SK-N-SH (cell line): Measurements from ENCODE around the gene ELOVL1. TPM values are rescaled to one million over a fixed set of nuclear protein-coding genes. Genes with fewer than 3 reads are reported as not detected.

Experiments
- CTCF ChIA-PET: fragments of 300-600, 350-600 bp; formaldehyde crosslinking; extraction: SDS; loops from one replicate; lab custom pipeline; 2021; lab: Yijun Ruan, JAX
- POLR2A ChIA-PET: fragments of 350-600 bp; sonication (Branson Sonifier 250); formaldehyde crosslinking; extraction: SDS; loops from one replicate; lab custom pipeline; 2020; ENCODE audit warnings: antibody characterized with exemption, inconsistent platforms; lab: Yijun Ruan, JAX
- DNase-seq: peaks from one replicate; pipeline ENCODE4 v3.0.0; 2012
- H2AFZ ChIP-seq: fragments of 200-600 bp; sonication (generic); 2 replicates; pipeline ENCODE4 v1.8.1; 2016; ENCODE audit warnings: antibody characterized with exemption, mild to moderate bottlenecking, low read depth
- H3F3A ChIP-seq: fragments of 200-600 bp; sonication (generic); replicated peaks from 2 replicates; pipeline ENCODE3; 2016; ENCODE audit warnings: antibody characterized with exemption, mild to moderate bottlenecking; ENCODE audit not compliant: insufficient read depth
- H3K27ac ChIP-seq, 2 experiments: fragments of 200-500 bp in 1 of 2; fragments of 200-600 bp in 1 of 2; sonication (Bioruptor generic) in 1 of 2; sonication (generic), shearing (Covaris generic) in 1 of 2; 2 replicates each; pipeline versions ENCODE4 v1.5.1 to v1.6.1; 2014 to 2016; ENCODE audit warnings: low read depth in 2 of 2, inconsistent platforms in 1 of 2, low read length in 1 of 2, mild to moderate bottlenecking in 1 of 2, mixed read lengths in 1 of 2
- H3K27me3 ChIP-seq: fragments of 200-600 bp; sonication (generic), shearing (Covaris generic); 2 replicates; pipeline ENCODE4 v1.6.1; 2016; ENCODE audit warnings: mixed run types; ENCODE audit not compliant: insufficient read depth
- H3K36me3 ChIP-seq, 2 experiments: fragments of 200-500 bp in 1 of 2; fragments of 200-600 bp in 1 of 2; sonication (Bioruptor generic) in 1 of 2; sonication (generic) in 1 of 2; replicated peaks in 1 of 2; 2 replicates each; pipeline versions ENCODE3 to v1.5.1; 2014 to 2016; ENCODE audit warnings: low read length in 1 of 2, mild to moderate bottlenecking in 1 of 2; ENCODE audit not compliant: insufficient read depth in 2 of 2, control insufficient read depth in 1 of 2
- H3K4me1 ChIP-seq, 2 experiments: fragments of 200-500 bp in 1 of 2; fragments of 200-600 bp in 1 of 2; sonication (Bioruptor generic) in 1 of 2; sonication (generic), shearing (Covaris generic) in 1 of 2; 2 replicates each; pipeline versions ENCODE4 v1.5.1 to v1.6.1; 2014 to 2016; ENCODE audit warnings: low read depth in 1 of 2, low read length in 1 of 2, mixed run types in 1 of 2; ENCODE audit not compliant: insufficient read depth in 2 of 2, control insufficient read depth in 1 of 2
- H3K4me2 ChIP-seq: fragments of 200-600 bp; sonication (generic), shearing (Covaris generic); 2 replicates; pipeline ENCODE4 v1.6.1; 2017; ENCODE audit warnings: mixed run types
- H3K4me3 ChIP-seq, 2 experiments: fragments of 200-500 bp in 1 of 2; fragments of 200-600 bp in 1 of 2; sonication (Bioruptor generic) in 1 of 2; sonication (generic), shearing (Covaris generic) in 1 of 2; 2 replicates each; pipeline versions ENCODE4 v1.5.1 to v1.8.1; 2014 to 2016; ENCODE audit warnings: low read depth in 2 of 2, inconsistent platforms in 1 of 2, low read length in 1 of 2, mild to moderate bottlenecking in 1 of 2, mixed read lengths in 1 of 2, moderate library complexity in 1 of 2
- H3K79me2 ChIP-seq: fragments of 200-600 bp; sonication (generic); 2 replicates; pipeline ENCODE4 v1.8.1; 2017; ENCODE audit warnings: mild to moderate bottlenecking; ENCODE audit not compliant: insufficient read depth
- H3K9ac ChIP-seq: fragments of 200-600 bp; sonication (generic); 2 replicates; pipeline ENCODE4 v1.6.1; 2017; ENCODE audit warnings: mixed run types
- H3K9me2 ChIP-seq: fragments of 200-600 bp; sonication (generic); 2 replicates; pipeline ENCODE4 v1.6.1; 2017; ENCODE audit warnings: mixed run types
- H3K9me3 ChIP-seq: fragments of 200-600 bp; sonication (generic); 2 replicates; pipeline ENCODE4 v1.6.1; 2017; ENCODE audit warnings: mixed run types, mild to moderate bottlenecking, moderate library complexity
- H4K20me1 ChIP-seq: fragments of 200-600 bp; sonication (generic); 2 replicates; pipeline ENCODE4 v1.6.1; 2017; ENCODE audit warnings: mild to moderate bottlenecking, mixed run types; ENCODE audit not compliant: insufficient read depth
- ELF1 ChIP-seq: IDR thresholded peaks from 2 replicates; pipeline ENCODE4 v1.4.0; 2012
- EP300 ChIP-seq, 2 experiments: IDR thresholded peaks; 2 replicates each; pipeline versions ENCODE4 v1.4.0 to v1.6.1; 2012; ENCODE audit warnings: borderline replicate concordance in 1 of 2, low read depth in 1 of 2, low read length in 1 of 2
- FOSL2 ChIP-seq: IDR thresholded peaks from 2 replicates; pipeline ENCODE4 v1.4.0; 2012; ENCODE audit warnings: low read depth, mild to moderate bottlenecking, moderate library complexity, borderline replicate concordance
- FOXJ3 ChIP-seq: sonication (generic); formaldehyde crosslinking; IDR thresholded peaks from 2 replicates; pipeline ENCODE4 v1.5.1; 2020; ENCODE audit warnings: mild to moderate bottlenecking, missing genetic modification reagents
- FOXM1 ChIP-seq: IDR thresholded peaks from 2 replicates; pipeline ENCODE4 v1.4.0; 2012; ENCODE audit warnings: low read depth, mild to moderate bottlenecking
- JUND ChIP-seq: IDR thresholded peaks from 2 replicates; pipeline ENCODE4 v1.4.0; 2012
- MAX ChIP-seq: IDR thresholded peaks from 2 replicates; pipeline ENCODE4 v1.4.0; 2012; ENCODE audit warnings: low read depth
- MEF2A ChIP-seq: IDR thresholded peaks from 2 replicates; pipeline ENCODE4 v1.4.0; 2012; ENCODE audit warnings: low read depth, borderline replicate concordance
- MXI1 ChIP-seq: IDR thresholded peaks from 2 replicates; pipeline ENCODE4 v1.6.1; 2012; ENCODE audit warnings: mild to moderate bottlenecking, low read depth, low read length, improper control_type of control experiment
- NFIC ChIP-seq: IDR thresholded peaks from 2 replicates; pipeline ENCODE4 v1.4.0; 2012; ENCODE audit warnings: borderline replicate concordance
- NRF1 ChIP-seq: IDR thresholded peaks from 2 replicates; pipeline ENCODE4 v1.6.1; 2012; ENCODE audit warnings: low read depth, mild to moderate bottlenecking, low read length
- POLR2AphosphoS5 ChIP-seq: IDR thresholded peaks from 2 replicates; pipeline ENCODE4 v1.6.1; 2012; ENCODE audit warnings: low read depth, low read length
- RCOR1 ChIP-seq: fragments of 150-350 bp; IDR thresholded peaks from 2 replicates; pipeline ENCODE4 v1.6.1; 2017; ENCODE audit warnings: antibody characterized with exemption, low read length
- REST ChIP-seq: IDR thresholded peaks from 2 replicates; pipeline ENCODE4 v1.6.1; 2012; ENCODE audit warnings: mild to moderate bottlenecking, low read depth, low read length, moderate library complexity
- TAF1 ChIP-seq: IDR thresholded peaks from 2 replicates; pipeline ENCODE4 v1.6.1; 2012; ENCODE audit warnings: low read depth, mild to moderate bottlenecking, low read length, moderate library complexity, borderline replicate concordance
- USF1 ChIP-seq: IDR thresholded peaks from 2 replicates; pipeline ENCODE4 v1.4.0; 2012; ENCODE audit warnings: low read depth, borderline replicate concordance
- WGBS: methylation state at CpG from one replicate; pipeline ENCODE4 v1.1.6; 2017; ENCODE audit warnings: low lambda C conversion rate; 5-methylcytosine and 5-hydroxymethylcytosine counted together
- polyA plus RNA-seq, 3 experiments: library from polyadenylated mRNA; depleted of rRNA; stranded (reverse); fragments of >200 nt; gene quantifications; 2 replicates each; pipeline ENCODE4 v1.2.3, GENCODE V29; 2012
- TF ChIP-seq, protein P1 (sequence below): IDR thresholded peaks from 2 replicates; pipeline ENCODE4; 2012
- TF ChIP-seq, protein P2 (sequence below): fragments of 150-350 bp; IDR thresholded peaks from 2 replicates; pipeline ENCODE4 v1.6.1; 2017; ENCODE audit warnings: antibody characterized with exemption, low read length, low read depth, borderline replicate concordance
- TF ChIP-seq, protein P3 (sequence below): fragments of 150-350 bp; IDR thresholded peaks from 2 replicates; pipeline ENCODE4 v1.6.1; 2016; ENCODE audit warnings: mild to moderate bottlenecking, low read depth, low read length

The ELOVL1 gene
- polyA plus RNA-seq, 1 of the 3 experiments (the other 2 are of a cell fraction), result 127 TPM

- TF ChIP-seq, protein P1, sequence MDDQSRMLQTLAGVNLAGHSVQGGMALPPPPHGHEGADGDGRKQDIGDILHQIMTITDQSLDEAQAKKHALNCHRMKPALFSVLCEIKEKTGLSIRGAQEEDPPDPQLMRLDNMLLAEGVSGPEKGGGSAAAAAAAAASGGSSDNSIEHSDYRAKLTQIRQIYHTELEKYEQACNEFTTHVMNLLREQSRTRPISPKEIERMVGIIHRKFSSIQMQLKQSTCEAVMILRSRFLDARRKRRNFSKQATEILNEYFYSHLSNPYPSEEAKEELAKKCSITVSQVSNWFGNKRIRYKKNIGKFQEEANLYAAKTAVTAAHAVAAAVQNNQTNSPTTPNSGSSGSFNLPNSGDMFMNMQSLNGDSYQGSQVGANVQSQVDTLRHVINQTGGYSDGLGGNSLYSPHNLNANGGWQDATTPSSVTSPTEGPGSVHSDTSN, result no peak
- TF ChIP-seq MEF2A, result no peak
- TF ChIP-seq FOXM1, result no peak
- no peak for TF ChIP-seq NFIC
- TF ChIP-seq JUND, result no peak
- TF ChIP-seq MAX, result no peak
- no peak for TF ChIP-seq EP300 (IDR thresholded peaks at IDR 0.05; ENCODE audit: borderline replicate concordance in 1 of 2, low read depth in 1 of 2, low read length in 1 of 2)
These were observed 8.1 kb downstream of the ELOVL1 start (continued) for GRCh38 chr1:43359696-43360095.

GRCh38 chr1:43358746-43359693 is 8.8 kb downstream of the ELOVL1 start, which contains the start of gene CDC20:
Gene CDC20 (plus strand): TSS chr1:43358981. CDS start chr1:43359216, 235 bp downstream.
- no peaks in the 10 kb centered on the region for H3K9me2 ChIP-seq
- CTCF ChIA-PET, result interaction anchor here (1.0 to 2.1 kb wide), 6 partner anchors 9 to 132 kb away, joined by 3 to 9 read pairs (median 5); partner anchors contain the start of genes ELOVL1, MED8 and SZT2
- 2% methylated on average over 13 of the region's 59 CpGs for WGBS
- H2AFZ ChIP-seq, result peak within 1 kb of the TSS; percentile 94
- no peaks in the 10 kb centered on the region for H4K20me1 ChIP-seq
- H3K9ac ChIP-seq, result peak within 1 kb of the TSS; percentile 93
- H3K36me3 ChIP-seq, result peaks cover 23 to 35% of the 10 kb centered on the region in 2 experiments
- peak within 1 kb of the TSS; percentile 81 to 90 for H3K27ac ChIP-seq
- H3K4me2 ChIP-seq, result peak within 1 kb of the TSS; percentile 87
- no peaks in the 10 kb centered on the region for H3K27me3 ChIP-seq
- H3K79me2 ChIP-seq, result peaks cover 52% of the 10 kb centered on the region
- no peaks in the 10 kb centered on the region for H3K9me3 ChIP-seq
- DNase-seq, result peak; percentile 96
- H3K4me1 ChIP-seq, result peaks cover 7 to 30% of the 10 kb centered on the region in 2 experiments; a peak in 1 of 4 replicates
- peak within 1 kb of the TSS; percentile 78 to 79 for H3K4me3 ChIP-seq
- POLR2A ChIA-PET, result interaction anchor here (0.9 to 1.6 kb wide), 6 partner anchors 9 to 136 kb away, joined by 3 to 8 read pairs (median 4); partner anchors contain the start of genes ELOVL1, MED8 and SZT2
- peaks cover 34% of the 10 kb centered on the region for H3F3A ChIP-seq
- TF ChIP-seq TAF1 (peak; percentile 76; the same call in 1 of the 2 replicates), MXI1 (peak; percentile 100), USF1 (no peak), POLR2AphosphoS5 (peak; percentile 41; the same call in 1 of the 2 replicates), FOSL2 (no peak), JUND (no peak), ELF1 (peak; percentile 42; the same call in 1 of the 2 replicates), REST (no peak), RCOR1 (no peak), MEF2A (no peak), FOXJ3 (CRISPR knock-in tag) (no peak), EP300 (IDR thresholded peaks at IDR 0.05; ENCODE audit: borderline replicate concordance in 1 of 2, low read depth in 1 of 2, low read length in 1 of 2) (0 out of 4 replicates have a peak, but pooled peaks of 1 of the 2 experiments have one; percentile 28), NRF1 (no peak)
- TF ChIP-seq, protein P2, sequence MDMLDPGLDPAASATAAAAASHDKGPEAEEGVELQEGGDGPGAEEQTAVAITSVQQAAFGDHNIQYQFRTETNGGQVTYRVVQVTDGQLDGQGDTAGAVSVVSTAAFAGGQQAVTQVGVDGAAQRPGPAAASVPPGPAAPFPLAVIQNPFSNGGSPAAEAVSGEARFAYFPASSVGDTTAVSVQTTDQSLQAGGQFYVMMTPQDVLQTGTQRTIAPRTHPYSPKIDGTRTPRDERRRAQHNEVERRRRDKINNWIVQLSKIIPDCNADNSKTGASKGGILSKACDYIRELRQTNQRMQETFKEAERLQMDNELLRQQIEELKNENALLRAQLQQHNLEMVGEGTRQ, result no peak
- TF ChIP-seq, protein P3, sequence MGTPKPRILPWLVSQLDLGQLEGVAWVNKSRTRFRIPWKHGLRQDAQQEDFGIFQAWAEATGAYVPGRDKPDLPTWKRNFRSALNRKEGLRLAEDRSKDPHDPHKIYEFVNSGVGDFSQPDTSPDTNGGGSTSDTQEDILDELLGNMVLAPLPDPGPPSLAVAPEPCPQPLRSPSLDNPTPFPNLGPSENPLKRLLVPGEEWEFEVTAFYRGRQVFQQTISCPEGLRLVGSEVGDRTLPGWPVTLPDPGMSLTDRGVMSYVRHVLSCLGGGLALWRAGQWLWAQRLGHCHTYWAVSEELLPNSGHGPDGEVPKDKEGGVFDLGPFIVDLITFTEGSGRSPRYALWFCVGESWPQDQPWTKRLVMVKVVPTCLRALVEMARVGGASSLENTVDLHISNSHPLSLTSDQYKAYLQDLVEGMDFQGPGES, result peak; percentile 67
